Fibroblast of lung (primary cell): ENCODE results near the gene AMOT. TPM values are rescaled to one million over a fixed set of nuclear protein-coding genes. Genes with fewer than 3 reads are reported as not detected.

Experiments used
- DNase-seq, 2 donors: peaks; one replicate each; pipeline versions ENCODE4 v3.0.0 to v3.0.0-alpha.2; 2010; ENCODE audit warnings: low read depth in 2 of 2
- H2AFZ ChIP-seq: 2 replicates; pipeline ENCODE4 v1.5.1; 2012; ENCODE audit warnings: low read length, control low read depth, inconsistent platforms
- H3K27ac ChIP-seq: 2 replicates; pipeline ENCODE4 v1.5.1; 2011; ENCODE audit warnings: low read length, control low read depth; ENCODE audit not compliant: insufficient read depth
- H3K27me3 ChIP-seq: 2 replicates; pipeline ENCODE4 v1.5.1; 2011; ENCODE audit warnings: mild to moderate bottlenecking, low read length; ENCODE audit not compliant: control insufficient read depth, insufficient read depth
- H3K36me3 ChIP-seq: 2 replicates; pipeline ENCODE4 v1.5.1; 2011; ENCODE audit warnings: low read length; ENCODE audit not compliant: control insufficient read depth, insufficient read depth
- H3K4me1 ChIP-seq: 2 replicates; pipeline ENCODE4 v1.5.1; 2011; ENCODE audit warnings: low read length; ENCODE audit not compliant: control insufficient read depth, insufficient read depth; ENCODE audit errors: extremely low read depth
- H3K4me2 ChIP-seq: 2 replicates; pipeline ENCODE4 v1.5.1; 2011; ENCODE audit warnings: low read length, control low read depth; ENCODE audit not compliant: insufficient read depth; ENCODE audit errors: extremely low read depth
- H3K4me3 ChIP-seq, 4 experiments: fragments of 200-600 bp in 1 of 4; sonication (generic) in 1 of 4; replicated peaks in 1 of 4; 2 replicates each; pipeline ENCODE4 v1.5.1; 2011 to 2016; ENCODE audit warnings: low read length in 4 of 4, low read depth in 3 of 4, mild to moderate bottlenecking in 3 of 4, control low read depth in 2 of 4, inconsistent platforms in 1 of 4, mixed read lengths in 1 of 4; ENCODE audit not compliant: insufficient read depth in 1 of 4; ENCODE audit errors: control extremely low read depth in 1 of 4
- H3K79me2 ChIP-seq: 2 replicates; pipeline ENCODE4 v1.5.1; 2012; ENCODE audit warnings: mild to moderate bottlenecking, low read length, inconsistent platforms; ENCODE audit not compliant: control insufficient read depth, insufficient read depth
- H3K9ac ChIP-seq: 2 replicates; pipeline ENCODE4 v1.5.1; 2011; ENCODE audit warnings: mild to moderate bottlenecking, low read length, control low read depth; ENCODE audit not compliant: insufficient read depth
- H3K9me3 ChIP-seq: 2 replicates; pipeline ENCODE4 v1.5.1; 2012; ENCODE audit warnings: low read depth, low read length; ENCODE audit not compliant: control insufficient read depth, insufficient read depth
- H4K20me1 ChIP-seq: 2 replicates; pipeline ENCODE4 v1.5.1; 2011; ENCODE audit warnings: low read length; ENCODE audit not compliant: control insufficient read depth, insufficient read depth; ENCODE audit errors: extremely low read depth
- CTCF ChIP-seq, 2 donors: IDR thresholded peaks in 1 of 2; conservative IDR thresholded peaks in 1 of 2; 1 replicate in 1 of 2; 2 replicates in 1 of 2; pipeline ENCODE4 v1.5.1; 2011 to 2012; ENCODE audit warnings: low read length in 2 of 2, control low read depth in 1 of 2, inconsistent platforms in 1 of 2, low read depth in 1 of 2, mild to moderate bottlenecking in 1 of 2
- EZH2 ChIP-seq: IDR thresholded peaks from 2 replicates; pipeline ENCODE4 v1.5.1; 2012; ENCODE audit warnings: low read length, control low read depth, mild to moderate bottlenecking; ENCODE audit errors: missing control alignments
- polyA plus RNA-seq, 2 donors: library from polyadenylated mRNA; depleted of rRNA in 1 of 2; stranded (reverse) in 1 of 2; unstranded in 1 of 2; fragments of >200 nt; gene quantifications; 2 replicates each; pipeline ENCODE4 v1.2.1, GENCODE V29; 2011 to 2012; ENCODE audit warnings: missing spikeins in 1 of 2
- total RNA-seq: library from RNA; depleted of rRNA; stranded (reverse); fragments of >200 nt; gene quantifications from 2 replicates; pipeline ENCODE4 v1.2.1, GENCODE V29; 2014

Gene AMOT
- total and polyA plus RNA-seq, 2 donors (not counting 1 experiment from before 2014, with no cell fraction given): 6.8 to 7.5 TPM

DNA sequence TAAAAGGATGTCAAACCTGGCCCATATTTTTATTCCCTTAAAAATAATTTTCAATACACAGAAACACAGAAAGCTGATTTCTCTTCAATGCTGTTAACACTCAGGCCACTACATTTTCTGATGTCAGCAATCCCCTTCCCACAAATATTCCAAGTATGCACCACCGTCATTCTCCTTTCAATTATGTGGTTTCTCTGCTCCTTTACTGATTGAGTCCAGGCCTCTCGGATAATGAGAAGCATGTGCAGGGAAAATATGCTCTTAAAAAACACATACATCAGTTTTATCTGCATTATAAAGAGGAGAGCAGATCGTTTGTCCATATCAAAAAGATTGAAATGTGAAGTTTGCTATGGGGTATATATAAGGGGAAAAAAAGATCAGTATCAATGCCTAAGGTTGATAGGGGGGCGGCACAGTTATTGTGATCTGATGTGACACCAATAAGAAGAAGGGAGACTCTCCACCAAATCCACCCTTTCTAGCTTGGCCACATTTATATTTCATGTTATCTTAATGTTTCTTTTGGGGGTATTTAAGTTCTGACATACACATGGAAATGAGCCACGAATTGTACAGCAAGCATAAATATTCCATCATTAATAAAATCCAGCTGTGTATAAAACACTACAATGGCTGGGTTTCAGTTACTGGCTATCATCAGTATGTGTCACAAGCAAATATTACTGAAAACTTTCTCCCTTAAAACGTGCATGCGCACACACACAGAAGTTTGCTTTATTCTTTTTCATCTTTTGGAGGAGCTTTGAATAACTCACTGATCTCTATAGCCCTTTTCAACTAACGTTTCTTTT lies 6.4 kb downstream of the AMOT start:
- no peaks in the 10 kb centered on the region for H4K20me1 ChIP-seq
- peak overlapping the region in 1 of 4 experiments; percentile 7 for H3K4me3 ChIP-seq
- H3K27me3 ChIP-seq: no peaks in the 10 kb centered on the region
- TF ChIP-seq EZH2: no peak
- no peak for TF ChIP-seq CTCF (conservative IDR thresholded peaks at IDR 0.05 in 1 of 2, IDR thresholded peaks at IDR 0.05 in 1 of 2; ENCODE audit: low read depth in 1 of 2, low read length in 2 of 2)
- peak; percentile 66 to 82 for DNase-seq
- peak overlapping the region; percentile 75 for H3K4me2 ChIP-seq
- no peak overlapping the region for H2AFZ ChIP-seq
- no peaks in the 10 kb centered on the region for H3K9me3 ChIP-seq
- peaks cover 4% of the 10 kb centered on the region for H3K4me1 ChIP-seq
- H3K9ac ChIP-seq: no peak overlapping the region
- H3K79me2 ChIP-seq: no peaks in the 10 kb centered on the region
- peak overlapping the region; percentile 78 for H3K27ac ChIP-seq
- H3K36me3 ChIP-seq: no peaks in the 10 kb centered on the region

GRCh38 chrX:112832481-112833095 lies 8.0 kb downstream of the AMOT start:
- no peaks in the 10 kb centered on the region for H3K79me2 ChIP-seq
- DNase-seq: peak in 1 of 2 donors; percentile 52
- H3K27ac ChIP-seq: no peak overlapping the region
- H3K4me3 ChIP-seq: no peak overlapping the region
- peaks cover 4% of the 10 kb centered on the region for H3K4me1 ChIP-seq
- TF ChIP-seq CTCF (conservative IDR thresholded peaks at IDR 0.05 in 1 of 2, IDR thresholded peaks at IDR 0.05 in 1 of 2; ENCODE audit: low read depth in 1 of 2, low read length in 2 of 2) (no peak), EZH2 (no peak)
- no peak overlapping the region for H2AFZ ChIP-seq
- no peak overlapping the region for H3K9ac ChIP-seq
- no peaks in the 10 kb centered on the region for H3K27me3 ChIP-seq
- H3K4me2 ChIP-seq: no peak overlapping the region
- no peaks in the 10 kb centered on the region for H3K36me3 ChIP-seq
- no peaks in the 10 kb centered on the region for H4K20me1 ChIP-seq
- no peaks in the 10 kb centered on the region for H3K9me3 ChIP-seq

DNA sequence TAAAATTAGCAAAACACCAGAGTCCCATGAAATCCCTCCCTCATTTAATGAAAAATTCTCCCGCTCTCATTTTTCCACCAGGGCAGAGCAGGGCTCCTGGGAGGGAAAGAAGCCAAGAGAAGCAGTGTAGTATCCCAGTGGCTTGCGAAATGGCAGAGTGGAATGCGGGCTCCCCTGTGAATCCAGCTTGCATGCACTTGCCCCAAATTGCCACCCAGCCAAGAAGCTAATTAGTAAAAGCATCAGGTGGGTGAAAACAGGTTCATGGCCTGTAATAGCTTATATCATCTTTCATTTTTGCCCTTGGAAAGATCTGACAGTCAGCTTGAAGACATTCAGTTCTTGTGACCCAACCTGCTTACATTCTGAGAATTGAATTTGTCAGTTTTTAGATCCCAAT lies 10.1 kb downstream of the AMOT start:
- H4K20me1 ChIP-seq: no peaks in the 10 kb centered on the region
- H3K9me3 ChIP-seq: no peaks in the 10 kb centered on the region
- no peaks in the 10 kb centered on the region for H3K79me2 ChIP-seq
- no peak overlapping the region for H3K4me2 ChIP-seq
- H3K27me3 ChIP-seq: no peaks in the 10 kb centered on the region
- TF ChIP-seq CTCF (conservative IDR thresholded peaks at IDR 0.05 in 1 of 2, IDR thresholded peaks at IDR 0.05 in 1 of 2; ENCODE audit: low read depth in 1 of 2, low read length in 2 of 2) (no peak), EZH2 (no peak)
- no peak overlapping the region for H2AFZ ChIP-seq
- H3K4me3 ChIP-seq: no peak overlapping the region
- H3K36me3 ChIP-seq: no peaks in the 10 kb centered on the region
- peaks cover 4% of the 10 kb centered on the region for H3K4me1 ChIP-seq
- DNase-seq: no peak
- no peak overlapping the region for H3K9ac ChIP-seq
- H3K27ac ChIP-seq: no peak overlapping the region
